ENCODE measurements around the gene NATD1.

Gene NATD1

DNA sequence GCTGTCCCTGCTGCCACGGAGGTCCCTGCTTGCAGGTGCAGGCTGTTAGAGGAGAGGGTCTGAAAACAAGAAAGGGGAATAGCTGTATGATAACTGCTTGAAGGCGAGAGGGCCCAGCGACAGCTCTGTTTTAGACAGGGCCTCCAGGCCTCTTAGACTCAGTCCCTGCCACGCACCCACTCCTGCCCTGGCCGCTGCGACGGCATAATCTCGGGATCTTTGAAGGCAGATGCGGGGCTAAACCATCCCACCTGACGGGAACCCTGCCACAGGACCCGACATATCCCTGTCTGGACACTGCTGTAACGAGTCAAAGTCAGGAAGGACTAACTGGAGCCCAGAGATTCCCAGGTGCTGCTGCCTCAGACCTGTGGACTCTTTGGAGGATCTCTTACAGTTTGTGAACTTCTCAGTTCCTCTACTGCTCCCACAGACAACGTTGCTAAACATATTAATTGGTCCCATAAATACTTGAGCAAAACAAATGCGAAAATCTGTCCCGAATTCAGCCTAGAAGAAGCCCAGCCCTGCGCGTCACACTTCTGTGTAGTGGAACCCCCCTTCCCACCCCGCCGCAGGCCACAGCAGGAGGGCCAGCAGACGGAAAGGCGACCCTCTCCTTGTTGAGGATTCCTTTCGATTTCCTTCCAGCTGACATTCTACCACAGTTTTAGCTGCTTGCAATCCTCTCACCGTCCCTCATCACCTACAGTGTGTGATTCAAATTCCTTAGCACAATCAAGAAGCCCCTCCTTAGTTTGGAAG is 38.3 kb downstream of the NATD1 start:
- TF ChIP-seq, protein P1, sequence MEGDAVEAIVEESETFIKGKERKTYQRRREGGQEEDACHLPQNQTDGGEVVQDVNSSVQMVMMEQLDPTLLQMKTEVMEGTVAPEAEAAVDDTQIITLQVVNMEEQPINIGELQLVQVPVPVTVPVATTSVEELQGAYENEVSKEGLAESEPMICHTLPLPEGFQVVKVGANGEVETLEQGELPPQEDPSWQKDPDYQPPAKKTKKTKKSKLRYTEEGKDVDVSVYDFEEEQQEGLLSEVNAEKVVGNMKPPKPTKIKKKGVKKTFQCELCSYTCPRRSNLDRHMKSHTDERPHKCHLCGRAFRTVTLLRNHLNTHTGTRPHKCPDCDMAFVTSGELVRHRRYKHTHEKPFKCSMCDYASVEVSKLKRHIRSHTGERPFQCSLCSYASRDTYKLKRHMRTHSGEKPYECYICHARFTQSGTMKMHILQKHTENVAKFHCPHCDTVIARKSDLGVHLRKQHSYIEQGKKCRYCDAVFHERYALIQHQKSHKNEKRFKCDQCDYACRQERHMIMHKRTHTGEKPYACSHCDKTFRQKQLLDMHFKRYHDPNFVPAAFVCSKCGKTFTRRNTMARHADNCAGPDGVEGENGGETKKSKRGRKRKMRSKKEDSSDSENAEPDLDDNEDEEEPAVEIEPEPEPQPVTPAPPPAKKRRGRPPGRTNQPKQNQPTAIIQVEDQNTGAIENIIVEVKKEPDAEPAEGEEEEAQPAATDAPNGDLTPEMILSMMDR (IDR thresholded peaks at IDR 0.05; ENCODE audit: low read length, missing control alignments) = no peak
- peak overlapping the region; percentile 95 for H3K4me3 ChIP-seq (replicated peaks; ENCODE audit: low read depth, low read length)
- DNase-seq (ENCODE audit: low read depth) = peak; percentile 10

DNA sequence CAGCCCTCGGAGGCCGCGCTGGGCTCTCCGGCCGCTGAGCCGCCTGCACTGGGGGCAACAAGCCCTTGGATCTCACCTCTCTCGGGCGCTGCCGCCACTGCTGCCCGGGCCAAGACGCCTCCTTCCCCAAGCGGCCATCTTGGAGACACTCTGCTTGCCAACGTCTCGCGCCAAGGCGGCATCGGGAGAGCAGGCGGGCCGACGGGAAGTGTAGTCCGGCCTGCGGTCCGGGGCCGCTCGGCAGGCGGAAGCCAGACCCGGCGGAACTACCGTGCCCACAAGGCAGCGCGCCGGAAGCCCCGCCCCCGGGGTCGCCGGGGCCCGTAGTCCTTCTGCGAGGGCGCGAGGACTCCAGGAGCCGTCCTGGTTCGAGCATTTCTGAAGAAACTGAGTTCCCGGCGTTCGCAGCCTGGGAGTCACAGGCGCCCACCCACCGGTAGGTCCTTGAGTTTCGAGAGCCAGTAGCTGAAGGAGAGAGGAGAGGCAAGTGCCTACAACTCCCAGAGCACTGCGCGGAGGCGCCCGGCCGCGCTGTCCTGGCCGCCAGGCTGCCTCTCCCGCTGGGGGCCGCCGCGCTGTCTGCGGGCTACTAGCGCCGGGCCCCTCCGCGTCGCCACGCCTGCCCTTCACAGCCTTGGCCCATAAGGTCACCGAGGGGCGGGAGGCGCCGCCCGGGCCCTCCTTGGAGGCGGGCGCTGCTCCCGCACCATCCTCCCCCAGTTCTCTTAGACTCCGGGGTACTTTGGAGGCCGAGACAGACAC is 39.0 kb downstream of the NATD1 start, which contains the start of gene TMEM11:
TSS of gene TMEM11 (minus strand) at position 147 of the 762 bp plus-strand sequence. CDS start at position 138, 9 bp downstream.
- TF ChIP-seq, protein P1 (IDR thresholded peaks at IDR 0.05; ENCODE audit: low read length, missing control alignments) = no peak
- peak; percentile 96 for DNase-seq (ENCODE audit: low read depth)
- H3K4me3 ChIP-seq (replicated peaks; ENCODE audit: low read depth, low read length) = peak within 1 kb of the TSS; percentile 95

DNA sequence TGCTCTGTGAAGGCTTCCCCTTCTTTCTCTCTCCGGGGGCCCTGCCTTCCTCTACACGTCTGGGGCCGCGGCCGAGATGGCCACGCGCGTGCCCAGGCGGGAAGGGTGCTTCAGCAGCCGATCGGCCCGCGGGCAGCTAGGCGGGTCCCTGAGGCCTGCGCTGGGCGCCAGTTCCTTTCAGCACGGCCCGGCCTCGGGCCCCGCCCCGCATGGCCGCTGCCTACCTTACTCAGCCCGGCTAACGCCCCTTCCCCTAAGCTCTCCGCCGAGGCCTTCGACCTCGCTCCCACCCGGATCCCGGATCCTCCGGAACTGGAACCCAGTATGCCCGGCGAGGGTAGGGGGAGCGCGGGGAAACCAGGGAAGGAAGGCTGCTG is 39.6 kb downstream of the NATD1 start:
- H3K4me3 ChIP-seq (replicated peaks; ENCODE audit: low read depth, low read length) = peak overlapping the region; percentile 95
- TF ChIP-seq, protein P1 (IDR thresholded peaks at IDR 0.05; ENCODE audit: low read length, missing control alignments) = no peak
- peak; percentile 27 for DNase-seq (ENCODE audit: low read depth)

DNA sequence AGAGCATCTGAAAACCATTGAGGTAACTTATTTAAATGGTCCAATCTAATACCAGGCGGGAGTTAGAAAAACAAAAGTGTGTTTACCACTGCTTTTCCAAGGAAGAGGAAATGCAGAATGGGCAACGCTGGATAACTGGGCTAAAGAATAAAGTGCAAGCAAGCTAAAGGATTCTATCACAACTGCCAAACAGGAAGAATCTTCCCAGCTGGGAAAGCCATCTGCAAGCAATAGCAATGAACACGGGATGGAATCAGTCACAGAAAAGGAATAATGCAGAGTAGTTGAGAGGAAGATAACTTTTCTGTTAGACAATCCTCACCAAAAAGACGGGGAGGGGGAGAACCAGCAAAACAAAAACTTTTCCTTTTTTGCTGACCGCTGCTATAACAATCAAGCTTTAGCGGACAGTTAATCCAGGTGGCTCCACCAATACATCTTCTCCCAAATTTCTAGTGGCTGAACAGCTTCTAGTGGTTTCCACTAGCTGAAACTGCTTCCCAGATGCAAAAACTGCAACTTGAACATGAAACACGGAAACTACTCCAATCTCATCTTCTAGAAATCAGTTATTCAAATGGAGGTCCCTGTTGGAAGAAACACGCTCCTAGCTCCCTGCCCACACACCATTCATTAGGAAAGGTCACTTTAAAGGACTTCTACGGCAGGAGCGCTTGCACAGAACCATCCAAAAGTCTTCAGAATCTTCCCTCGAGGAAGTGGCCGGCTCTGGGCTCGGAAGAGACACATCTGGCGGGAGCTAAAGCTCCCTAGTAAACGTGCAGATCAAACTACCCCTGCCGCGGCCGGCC is 40.2 kb downstream of the NATD1 start:
- DNase-seq (ENCODE audit: low read depth) = no peak
- TF ChIP-seq, protein P1 (IDR thresholded peaks at IDR 0.05; ENCODE audit: low read length, missing control alignments) = no peak
- H3K4me3 ChIP-seq (replicated peaks; ENCODE audit: low read depth, low read length) = peak overlapping the region; percentile 95

GRCh38 chr17:21211825-21212479 is 41.3 kb downstream of the NATD1 start:
- no peak overlapping the region for H3K4me3 ChIP-seq (replicated peaks; ENCODE audit: low read depth, low read length)
- TF ChIP-seq, protein P1 (IDR thresholded peaks at IDR 0.05; ENCODE audit: low read length, missing control alignments) = no peak
- DNase-seq (ENCODE audit: low read depth) = no peak

DNA sequence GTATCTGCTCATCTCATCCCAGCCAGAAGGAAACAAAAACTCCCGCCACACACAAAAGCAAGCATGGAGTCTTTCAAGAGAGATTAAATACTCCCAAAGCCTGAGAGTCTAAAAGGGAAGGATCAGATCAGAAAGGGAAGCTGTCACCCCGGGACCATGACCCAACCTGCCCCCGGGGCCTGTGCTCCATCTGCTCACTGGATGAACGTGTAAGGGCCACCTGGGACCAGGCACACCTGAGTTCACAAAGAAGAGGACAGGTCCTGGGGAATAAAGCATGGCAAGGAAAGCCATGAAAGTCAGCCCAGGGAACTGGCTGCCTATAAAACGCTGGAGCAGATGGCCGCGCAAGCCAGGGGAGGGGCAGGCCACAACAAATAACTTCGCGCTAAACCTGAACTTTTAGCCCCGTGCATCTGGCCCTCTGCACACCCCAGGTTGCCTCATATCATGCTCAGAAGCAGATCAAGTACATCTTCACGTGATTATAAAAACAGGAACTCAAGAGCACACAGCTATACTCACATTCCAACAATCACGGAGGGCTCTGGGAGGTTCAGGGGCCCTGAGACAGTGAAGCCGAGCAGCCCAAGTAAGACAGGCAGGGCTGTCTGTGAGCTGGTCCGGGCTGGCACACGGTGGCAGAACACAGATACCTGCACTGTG is 42.7 kb downstream of the NATD1 start:
- H3K4me3 ChIP-seq (replicated peaks; ENCODE audit: low read depth, low read length) = no peak overlapping the region
- no peak for DNase-seq (ENCODE audit: low read depth)
- TF ChIP-seq, protein P1 (IDR thresholded peaks at IDR 0.05; ENCODE audit: low read length, missing control alignments) = no peak

Measured in fibroblast of pulmonary artery (primary cell).